ENCODE measurements around the gene SLC35E4.

DNA sequence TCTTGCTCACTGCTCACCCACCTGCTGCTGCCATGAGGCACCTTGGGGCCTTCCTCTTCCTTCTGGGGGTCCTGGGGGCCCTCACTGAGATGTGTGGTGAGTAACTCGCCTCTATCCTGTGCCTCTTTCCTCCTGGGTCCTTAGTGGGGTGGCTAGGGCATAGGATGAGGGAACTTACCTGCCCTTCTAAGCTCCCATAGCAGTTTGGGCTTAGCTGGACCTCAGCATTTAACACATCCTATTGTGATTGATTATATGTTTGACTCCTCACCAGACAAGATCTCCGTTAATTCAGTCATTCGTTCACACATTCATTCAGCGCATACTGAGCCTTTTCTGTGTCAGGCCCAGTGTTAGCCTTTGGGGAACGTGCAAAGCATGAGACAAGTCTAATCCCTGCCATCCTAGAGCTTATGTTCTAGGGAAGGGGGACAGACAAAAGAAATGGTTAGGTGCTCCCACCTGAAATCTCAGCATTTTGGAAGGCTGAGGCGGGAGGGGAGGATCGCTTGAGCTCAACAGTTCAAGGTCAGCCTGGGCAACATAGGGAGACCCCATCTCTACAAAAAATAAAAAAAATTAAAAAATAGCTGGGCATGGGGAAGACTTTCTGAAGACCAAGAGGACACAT lies 28.2 kb upstream of the SLC35E4 start:
- TF ChIP-seq, protein P1, sequence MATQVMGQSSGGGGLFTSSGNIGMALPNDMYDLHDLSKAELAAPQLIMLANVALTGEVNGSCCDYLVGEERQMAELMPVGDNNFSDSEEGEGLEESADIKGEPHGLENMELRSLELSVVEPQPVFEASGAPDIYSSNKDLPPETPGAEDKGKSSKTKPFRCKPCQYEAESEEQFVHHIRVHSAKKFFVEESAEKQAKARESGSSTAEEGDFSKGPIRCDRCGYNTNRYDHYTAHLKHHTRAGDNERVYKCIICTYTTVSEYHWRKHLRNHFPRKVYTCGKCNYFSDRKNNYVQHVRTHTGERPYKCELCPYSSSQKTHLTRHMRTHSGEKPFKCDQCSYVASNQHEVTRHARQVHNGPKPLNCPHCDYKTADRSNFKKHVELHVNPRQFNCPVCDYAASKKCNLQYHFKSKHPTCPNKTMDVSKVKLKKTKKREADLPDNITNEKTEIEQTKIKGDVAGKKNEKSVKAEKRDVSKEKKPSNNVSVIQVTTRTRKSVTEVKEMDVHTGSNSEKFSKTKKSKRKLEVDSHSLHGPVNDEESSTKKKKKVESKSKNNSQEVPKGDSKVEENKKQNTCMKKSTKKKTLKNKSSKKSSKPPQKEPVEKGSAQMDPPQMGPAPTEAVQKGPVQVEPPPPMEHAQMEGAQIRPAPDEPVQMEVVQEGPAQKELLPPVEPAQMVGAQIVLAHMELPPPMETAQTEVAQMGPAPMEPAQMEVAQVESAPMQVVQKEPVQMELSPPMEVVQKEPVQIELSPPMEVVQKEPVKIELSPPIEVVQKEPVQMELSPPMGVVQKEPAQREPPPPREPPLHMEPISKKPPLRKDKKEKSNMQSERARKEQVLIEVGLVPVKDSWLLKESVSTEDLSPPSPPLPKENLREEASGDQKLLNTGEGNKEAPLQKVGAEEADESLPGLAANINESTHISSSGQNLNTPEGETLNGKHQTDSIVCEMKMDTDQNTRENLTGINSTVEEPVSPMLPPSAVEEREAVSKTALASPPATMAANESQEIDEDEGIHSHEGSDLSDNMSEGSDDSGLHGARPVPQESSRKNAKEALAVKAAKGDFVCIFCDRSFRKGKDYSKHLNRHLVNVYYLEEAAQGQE (IDR thresholded peaks at IDR 0.05; ENCODE audit: insufficient read depth in 1 of 2, low read depth in 2 of 2, low read length in 2 of 2) = no peak
- TF ChIP-seq POLR2AphosphoS5 (IDR thresholded peaks at IDR 0.05; ENCODE audit: low read depth, low read length) = no peak
- no peak for TF ChIP-seq TAF1 (IDR thresholded peaks at IDR 0.05; ENCODE audit: borderline replicate concordance, insufficient read depth, low read length)

Measured in PFSK-1 (cell line).